Forelimb muscle (tissue), 1 donor: ENCODE measurements around the gene CDH1. TPM values are rescaled to one million over a fixed set of nuclear protein-coding genes. Genes with fewer than 3 reads are reported as not detected.

ENCODE experiments used
- DNase-seq: peaks from one replicate; pipeline ENCODE4 v3.0.0-alpha.2; 2013; ENCODE audit warnings: low read depth
- polyA plus RNA-seq: library from polyadenylated mRNA; unstranded; fragments of 120-200 nt; gene quantifications from one replicate; pipeline ENCODE4 v1.2.1, GENCODE V29; 2013; ENCODE audit not compliant: insufficient read length

The CDH1 gene
- polyA plus RNA-seq, 1 donor = 1.2 TPM

GRCh38 chr16:68850481-68850880, 113.4 kb downstream of the CDH1 start:
- DNase-seq = no peak

GRCh38 chr16:68851601-68852000, 114.5 kb downstream of the CDH1 start:
- DNase-seq = no peak

GRCh38 chr16:68857479-68857878, 120.4 kb downstream of the CDH1 start:
- DNase-seq = no peak

- DNase-seq = no peak
Measured at GRCh38 chr16:68859828-68860227, 122.7 kb downstream of the CDH1 start.

GRCh38 chr16:68860978-68861892, 124.1 kb downstream of the CDH1 start:
- no peak for DNase-seq

- no peak for DNase-seq
Measured at GRCh38 chr16:68866933-68867332, 129.8 kb downstream of the CDH1 start.

GRCh38 chr16:68869492-68870088, 132.5 kb downstream of the CDH1 start:
- DNase-seq = no peak

- no peak for DNase-seq
Measured at GRCh38 chr16:68873635-68874471, 136.8 kb downstream of the CDH1 start.

- no peak for DNase-seq
Measured at GRCh38 chr16:68875871-68876270, 138.8 kb downstream of the CDH1 start.

- DNase-seq = no peak
Measured at GRCh38 chr16:68883685-68884084, 146.6 kb downstream of the CDH1 start.

- DNase-seq = no peak
Measured at GRCh38 chr16:68884401-68884800, 147.3 kb downstream of the CDH1 start.

Other genes with a start within 250 kb of the CDH1 start
- 18.6 TPM for gene ZFP90, start 198.0 kb upstream of the CDH1 start, polyA plus RNA-seq
- 0.57 TPM for gene CDH3, start 92.0 kb upstream of the CDH1 start, polyA plus RNA-seq
- gene TANGO6, start 106.2 kb downstream of the CDH1 start, polyA plus RNA-seq = 5.7 TPM